GM10847 (cell line): ENCODE results near the gene TMEM53.

ENCODE experiments used
- POLR2A ChIP-seq: IDR thresholded peaks from 2 replicates; pipeline ENCODE4 v1.6.1; 2011; ENCODE audit not compliant: insufficient read length; ENCODE audit errors: extremely low read depth

Gene TMEM53

GRCh38 chr1:44644806-44645205, 29.5 kb downstream of the TMEM53 start:
- TF ChIP-seq POLR2A: no peak

- TF ChIP-seq POLR2A: no peak
These were observed 30.5 kb downstream of the TMEM53 start for GRCh38 chr1:44643721-44644334.

GRCh38 chr1:44642925-44643324, 31.4 kb downstream of the TMEM53 start:
- TF ChIP-seq POLR2A: no peak

- no peak for TF ChIP-seq POLR2A
These were observed 32.0 kb downstream of the TMEM53 start for GRCh38 chr1:44642255-44642654.

GRCh38 chr1:44641126-44642102, 32.9 kb downstream of the TMEM53 start:
- TF ChIP-seq POLR2A: no peak

GRCh38 chr1:44640200-44640853, 34.0 kb downstream of the TMEM53 start:
- TF ChIP-seq POLR2A: no peak

GRCh38 chr1:44637702-44638411, 36.4 kb downstream of the TMEM53 start:
- TF ChIP-seq POLR2A: no peak

GRCh38 chr1:44636688-44637598, 37.3 kb downstream of the TMEM53 start:
- no peak for TF ChIP-seq POLR2A

- TF ChIP-seq POLR2A: no peak
These were observed 38.1 kb downstream of the TMEM53 start for GRCh38 chr1:44636083-44636687.

- no peak for TF ChIP-seq POLR2A
These were observed 38.8 kb downstream of the TMEM53 start for GRCh38 chr1:44635439-44635838.

GRCh38 chr1:44634606-44635189, 39.6 kb downstream of the TMEM53 start:
- TF ChIP-seq POLR2A: no peak

GRCh38 chr1:44632598-44632997, 41.7 kb downstream of the TMEM53 start:
- no peak for TF ChIP-seq POLR2A

- peak; percentile 89 for TF ChIP-seq POLR2A
These were observed 42.4 kb downstream of the TMEM53 start for GRCh38 chr1:44631647-44632539.

GRCh38 chr1:44631333-44631646, 43.0 kb downstream of the TMEM53 start:
- TF ChIP-seq POLR2A: no peak
